Activated CD8-positive, alpha-beta memory T cell treated with anti-CD3 and anti-CD28 coated beads for 4 hours (primary cell): ENCODE results near the gene CRYBA1.
"Not testable (repeated sequence)": the region's sequence is repeated elsewhere in the genome, so short reads cannot be mapped to it uniquely, and the experiment has no call there.

Experiments
- DNase-seq, 2 donors: peaks; one replicate each; pipeline ENCODE4 v3.0.0-alpha.2; 2020; ENCODE audit warnings: low read depth in 2 of 2

Gene CRYBA1

DNA sequence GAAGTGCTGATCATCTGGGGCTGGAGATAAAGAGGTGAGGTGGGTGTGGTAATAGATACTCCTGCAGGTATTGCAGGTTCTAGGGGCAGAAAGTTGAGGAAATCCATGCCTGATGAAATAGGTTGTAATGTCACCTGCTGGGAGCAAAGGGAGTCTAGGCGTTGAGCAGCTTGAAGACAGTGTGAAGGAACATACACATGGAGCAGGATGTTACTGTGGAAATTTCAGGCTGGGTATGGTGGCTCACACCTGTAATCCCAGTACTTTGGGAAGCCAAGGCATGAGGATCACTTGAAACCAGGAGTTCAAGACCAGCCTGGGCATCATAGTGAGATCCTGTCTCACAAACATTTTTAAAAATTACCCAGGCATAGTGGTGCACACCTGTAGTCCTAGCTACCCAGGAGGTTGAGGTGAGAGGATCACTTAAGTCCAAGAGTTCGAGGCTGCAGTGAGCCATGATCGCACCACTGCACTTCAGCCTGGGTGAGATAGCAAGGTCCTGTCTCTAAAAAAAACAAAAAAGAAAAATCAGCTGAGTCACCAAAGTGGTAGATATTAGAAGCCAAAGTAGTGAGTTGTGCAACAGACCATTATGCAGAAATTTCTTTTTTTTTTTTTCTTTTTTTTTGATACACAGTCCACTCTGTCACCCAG lies 9.1 kb upstream of the CRYBA1 start:
- DNase-seq, result no peak

DNA sequence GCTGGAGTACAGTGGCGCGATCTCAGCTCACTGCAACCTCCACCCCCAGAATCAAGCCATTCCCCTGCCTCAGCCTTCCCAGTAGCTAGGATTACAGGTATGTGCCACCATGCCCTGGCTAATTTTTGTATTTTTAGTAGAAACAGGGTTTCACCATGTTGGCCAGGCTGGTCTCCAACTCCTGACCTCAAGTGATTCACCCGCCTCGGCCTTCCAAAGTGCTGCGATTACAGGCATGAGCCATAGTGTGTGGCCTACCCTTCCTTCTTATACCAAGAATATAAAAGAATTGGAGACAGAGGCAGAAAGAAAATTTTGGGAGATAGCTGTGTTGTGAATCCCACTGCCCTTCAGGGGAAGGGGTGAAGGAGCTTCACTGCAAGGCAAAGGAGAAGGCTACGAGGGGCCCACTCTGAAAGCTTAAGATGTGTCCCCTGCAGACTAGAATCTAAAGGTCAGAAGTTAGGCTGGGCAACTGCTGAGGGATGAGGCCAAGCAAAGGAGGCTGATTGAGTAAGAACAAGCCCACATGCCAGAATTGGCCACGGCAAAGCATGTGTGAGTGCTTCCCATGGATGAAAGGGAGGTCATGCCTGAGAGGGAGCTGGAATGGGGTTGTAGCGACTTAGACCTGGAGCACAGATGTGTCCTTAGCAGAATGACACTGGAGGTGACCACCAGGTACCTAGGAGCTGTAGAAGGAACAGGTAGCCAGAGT lies 8.4 kb upstream of the CRYBA1 start:
- no peak for DNase-seq

DNA sequence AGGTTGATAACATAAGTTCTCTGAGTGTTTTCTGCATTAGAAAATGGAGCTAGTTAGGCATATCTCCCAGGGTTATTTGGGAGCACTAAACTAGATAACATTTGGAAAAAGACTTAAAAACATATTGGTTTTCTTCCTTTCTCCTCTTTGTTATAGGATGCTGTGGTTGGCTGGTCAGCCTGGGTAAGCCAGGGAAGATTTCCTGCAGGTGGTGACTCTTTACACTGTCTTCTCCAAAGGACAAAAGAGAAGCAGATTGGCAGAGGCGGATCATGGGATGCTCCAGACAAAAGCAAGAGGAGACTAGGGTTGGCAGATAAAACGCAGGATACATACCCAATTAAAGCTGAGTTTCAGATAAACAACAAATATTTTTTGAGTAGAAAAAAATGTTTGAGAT lies 6.2 kb upstream of the CRYBA1 start:
- DNase-seq, result no peak

DNA sequence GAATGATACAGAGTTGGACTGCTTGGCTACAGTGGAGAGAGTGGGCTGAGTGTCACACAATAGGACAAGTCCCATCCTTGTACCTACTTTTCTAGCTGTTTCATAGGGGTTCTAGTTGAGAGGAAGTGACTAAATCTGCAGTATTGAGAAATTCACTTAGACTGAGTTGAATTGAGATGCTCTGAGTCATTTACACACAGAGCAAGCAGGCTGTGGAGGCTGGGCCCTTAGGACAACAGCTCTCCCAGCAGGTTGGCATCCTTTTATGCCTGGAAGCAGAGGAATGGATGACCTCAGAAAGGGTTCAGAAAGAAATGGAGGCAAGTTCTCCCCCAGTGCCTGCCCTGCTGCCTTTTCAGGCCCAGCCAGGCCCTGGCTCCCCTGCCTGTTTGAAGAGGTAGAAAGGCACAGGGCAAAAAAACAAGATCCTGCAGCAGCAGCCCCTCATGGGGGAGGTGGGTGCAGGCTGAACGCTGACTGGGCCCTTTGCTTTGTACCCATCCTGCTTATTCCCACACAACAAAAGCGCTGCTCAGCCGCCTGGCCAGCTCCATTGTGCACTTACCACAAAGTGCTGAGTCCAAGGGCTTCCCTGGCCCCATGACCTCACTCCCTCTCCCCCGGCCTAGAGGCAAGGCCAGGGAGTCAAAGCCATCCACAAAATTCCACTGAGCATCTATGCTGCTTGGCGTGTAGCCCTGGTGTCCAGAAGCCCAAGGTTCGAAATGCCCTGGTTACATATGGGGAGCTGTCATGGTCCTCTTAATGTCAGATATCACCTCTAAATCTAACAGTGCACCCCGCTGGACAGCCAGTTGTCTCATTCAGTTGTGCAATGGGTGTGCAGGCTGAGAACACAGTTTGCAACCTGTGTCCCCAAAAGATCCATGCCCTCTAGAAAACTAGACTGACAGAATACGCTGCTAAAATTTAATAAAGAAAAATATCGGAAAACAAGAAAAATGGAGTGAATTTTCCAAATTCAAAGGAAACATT lies 5.4 kb upstream of the CRYBA1 start:
- no peak for DNase-seq

DNA sequence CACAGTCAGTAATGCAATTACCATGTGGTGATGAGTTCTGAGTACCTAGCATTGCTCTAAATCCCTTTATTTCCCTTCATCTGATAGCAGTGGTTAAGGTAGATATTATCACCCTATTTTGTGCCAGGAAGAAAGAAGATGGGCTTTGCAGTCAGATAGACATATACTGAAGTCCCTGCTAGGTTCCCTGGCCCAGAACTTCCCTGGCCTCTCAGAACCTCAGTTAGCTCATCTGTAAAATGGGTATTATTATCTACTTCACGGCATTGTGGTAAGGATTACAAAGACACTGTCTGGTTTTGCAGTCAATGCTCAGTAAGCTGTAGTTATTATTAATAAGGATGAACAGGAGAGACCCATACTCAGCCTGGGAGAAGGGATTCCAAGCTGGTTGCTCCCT lies 4.6 kb upstream of the CRYBA1 start:
- DNase-seq, result no peak

DNA sequence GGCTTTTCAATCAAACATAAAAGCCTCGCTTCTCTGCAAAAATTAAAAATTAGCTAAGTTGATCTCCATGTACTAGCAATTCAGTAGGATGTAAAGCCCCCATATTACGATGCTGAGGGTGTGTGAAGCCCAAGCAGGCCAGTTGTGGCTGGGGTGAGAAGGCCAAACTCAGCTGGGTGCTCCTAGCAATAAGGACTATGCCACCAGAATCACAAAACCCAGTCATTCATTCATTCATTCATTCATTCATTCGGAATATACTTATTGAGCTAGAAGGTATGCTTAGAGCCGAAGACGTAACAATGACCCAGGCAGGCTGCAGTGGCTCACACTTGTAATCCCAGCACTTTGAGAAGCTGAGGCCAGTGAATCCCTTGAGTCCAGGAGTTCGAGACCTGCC lies 3.9 kb upstream of the CRYBA1 start:
- no peak for DNase-seq

DNA sequence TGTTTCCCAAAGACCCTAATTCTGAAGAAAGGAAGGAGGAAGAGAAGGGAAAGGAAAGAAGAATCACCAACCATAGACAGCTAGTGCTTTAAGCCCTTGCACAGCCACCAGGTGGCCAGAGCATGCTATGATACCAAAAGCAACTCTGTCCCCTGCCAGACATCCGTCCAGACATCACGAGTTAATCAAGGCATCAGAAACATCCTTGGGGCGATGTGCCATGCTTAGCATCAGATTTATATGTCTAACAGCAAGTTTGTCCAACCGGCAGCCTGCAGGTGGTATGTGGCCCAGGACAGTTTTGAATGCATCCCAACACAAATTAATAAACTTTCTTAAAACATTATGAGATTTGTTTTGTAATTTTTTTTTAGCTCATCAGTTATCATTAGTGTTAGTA lies 2.9 kb upstream of the CRYBA1 start:
- no peak for DNase-seq

DNA sequence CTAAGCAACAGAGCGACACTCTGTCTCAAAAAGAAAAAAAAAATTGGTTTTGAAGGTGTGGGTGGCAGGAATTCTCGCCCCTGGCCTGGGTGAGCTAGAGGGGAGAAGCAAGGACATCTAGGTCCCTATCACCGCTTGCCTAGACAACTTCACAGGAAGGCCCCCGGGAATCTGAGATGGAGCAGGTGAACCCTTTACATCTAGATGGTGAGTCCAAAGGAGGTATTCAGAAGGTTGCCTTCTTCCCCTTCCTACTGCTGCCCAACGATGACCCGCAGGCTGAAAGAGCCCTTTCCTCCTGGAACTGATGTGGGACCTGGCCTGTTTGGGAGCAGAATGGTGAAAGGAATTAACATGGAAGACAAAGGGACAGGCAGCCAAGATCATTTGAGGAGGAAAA lies 1.3 kb upstream of the CRYBA1 start:
- no peak for DNase-seq

DNA sequence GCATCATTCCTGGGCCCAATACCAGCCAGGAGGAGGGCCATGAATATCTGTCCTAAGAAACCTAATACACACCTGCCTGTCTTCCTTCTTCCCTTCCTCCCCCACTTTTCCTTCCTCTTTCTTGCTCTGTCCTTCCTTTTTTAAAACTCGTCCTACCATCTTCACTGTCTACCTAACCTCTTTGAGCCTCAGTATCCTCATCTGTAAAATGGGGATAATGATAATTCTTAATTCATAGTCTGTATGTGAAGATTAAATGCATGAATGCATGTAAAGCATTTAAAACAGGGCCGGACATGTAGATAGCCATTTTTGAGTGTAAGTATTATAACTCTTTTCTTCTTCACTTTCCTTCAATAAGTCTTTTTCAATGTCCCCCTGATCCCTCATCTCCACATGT lies 560 bp downstream of the CRYBA1 start:
- DNase-seq, result no peak

DNA sequence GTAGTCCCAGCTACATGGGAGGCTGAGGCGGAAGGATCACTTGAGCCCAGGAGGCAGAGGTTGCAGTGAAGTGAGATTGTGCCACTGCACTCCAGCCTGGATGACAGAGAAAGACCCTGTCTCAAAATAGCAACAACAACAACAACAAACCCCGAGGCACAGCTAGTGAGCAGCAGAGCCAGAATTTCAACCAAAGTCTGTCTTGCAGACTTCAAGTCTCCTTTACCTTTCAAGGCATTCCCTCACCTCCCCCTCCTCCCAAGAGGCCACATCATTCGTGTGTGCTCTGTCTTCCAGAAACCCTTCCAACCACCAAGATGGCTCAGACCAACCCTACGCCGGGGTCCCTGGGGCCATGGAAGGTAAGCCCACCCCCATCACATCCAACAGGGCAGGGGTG lies 2.2 kb downstream of the CRYBA1 start:
- DNase-seq, result no peak

DNA sequence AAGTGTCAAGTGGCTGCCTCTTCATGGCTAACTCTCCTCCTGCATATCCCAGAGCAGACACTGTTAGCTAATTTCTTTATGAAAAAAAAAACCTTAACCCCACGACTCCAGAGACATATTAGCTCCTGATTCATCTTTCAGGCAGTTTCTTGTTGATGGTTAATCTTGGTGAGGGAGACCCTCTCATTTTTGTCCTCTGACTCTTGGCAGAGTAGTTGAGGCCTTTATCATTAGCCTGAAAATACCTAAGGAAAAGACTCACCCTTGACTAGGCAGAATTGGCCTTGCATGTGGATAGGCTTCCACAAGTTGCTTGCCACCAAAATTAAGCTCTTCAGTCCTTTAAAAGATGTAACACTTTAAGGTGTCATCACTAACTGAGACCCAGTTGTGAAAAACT lies 4.0 kb downstream of the CRYBA1 start:
- no peak for DNase-seq

DNA sequence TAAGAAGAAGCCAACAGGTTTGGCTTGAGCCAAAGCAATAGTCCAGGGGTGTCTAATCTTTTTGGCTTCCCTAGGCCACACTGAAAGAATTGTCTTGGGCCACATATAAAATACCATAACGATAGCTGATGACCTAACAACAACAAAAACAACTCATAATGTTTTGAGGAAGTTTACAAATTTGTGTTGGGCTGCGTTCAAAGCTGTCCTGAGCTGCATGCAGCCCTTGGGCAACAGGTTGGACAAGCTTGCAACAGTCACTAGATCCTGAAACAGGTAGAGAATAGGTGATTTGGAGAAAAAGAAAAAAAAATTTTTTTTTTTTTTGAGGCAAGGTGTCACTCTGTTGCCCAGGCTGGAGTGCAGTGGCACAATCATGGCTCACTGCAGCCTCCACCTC lies 4.5 kb downstream of the CRYBA1 start:
- DNase-seq, result no peak

DNA sequence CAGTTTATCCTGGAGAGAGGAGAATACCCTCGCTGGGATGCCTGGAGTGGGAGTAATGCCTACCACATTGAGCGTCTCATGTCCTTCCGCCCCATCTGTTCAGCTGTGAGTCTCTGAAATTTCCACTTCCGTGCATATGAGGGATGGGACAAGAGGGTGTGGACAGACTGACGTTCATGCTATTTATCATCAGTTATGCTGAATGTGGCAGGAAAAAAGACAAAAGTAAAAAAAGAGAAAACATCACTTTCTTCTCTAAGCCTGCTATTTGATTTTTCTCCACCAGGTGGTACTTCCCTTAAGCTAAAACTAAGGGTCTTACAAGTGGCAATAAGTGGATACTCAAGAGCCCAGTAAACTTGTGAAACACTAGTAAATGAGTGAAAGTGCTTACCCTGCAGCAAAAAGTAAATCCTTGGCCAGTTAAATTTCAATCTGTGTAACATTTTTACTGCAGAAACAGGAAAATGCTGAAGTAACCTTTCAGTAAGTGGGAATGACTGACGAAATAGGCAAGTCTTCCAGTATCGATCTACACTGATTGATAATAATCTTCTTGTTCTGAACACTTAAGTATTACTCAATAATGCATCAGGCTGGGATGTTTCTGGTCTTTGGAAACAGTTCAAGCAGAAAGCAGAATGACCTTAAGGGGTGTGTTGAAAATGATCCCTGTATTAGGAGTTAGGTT lies 5.6 kb downstream of the CRYBA1 start:
- DNase-seq, result no peak

DNA sequence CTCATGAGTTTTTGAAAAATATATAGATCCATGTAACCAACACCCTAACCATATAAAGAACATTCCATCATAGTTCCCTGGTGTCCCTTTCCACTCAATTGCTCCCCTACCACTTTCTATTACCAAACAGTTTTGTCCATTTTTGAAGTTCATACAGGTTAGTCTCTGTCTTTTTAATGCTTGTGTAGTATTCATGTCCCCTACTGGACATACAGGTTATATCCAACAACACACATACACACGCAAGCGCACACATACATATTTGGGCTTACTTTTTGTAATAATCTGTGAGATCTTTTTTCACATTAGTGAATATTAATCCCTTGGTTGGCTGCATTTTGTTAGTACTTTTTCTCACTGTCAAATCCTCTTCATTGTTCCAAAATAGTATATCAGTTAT lies 6.4 kb downstream of the CRYBA1 start:
- DNase-seq, result no peak

DNA sequence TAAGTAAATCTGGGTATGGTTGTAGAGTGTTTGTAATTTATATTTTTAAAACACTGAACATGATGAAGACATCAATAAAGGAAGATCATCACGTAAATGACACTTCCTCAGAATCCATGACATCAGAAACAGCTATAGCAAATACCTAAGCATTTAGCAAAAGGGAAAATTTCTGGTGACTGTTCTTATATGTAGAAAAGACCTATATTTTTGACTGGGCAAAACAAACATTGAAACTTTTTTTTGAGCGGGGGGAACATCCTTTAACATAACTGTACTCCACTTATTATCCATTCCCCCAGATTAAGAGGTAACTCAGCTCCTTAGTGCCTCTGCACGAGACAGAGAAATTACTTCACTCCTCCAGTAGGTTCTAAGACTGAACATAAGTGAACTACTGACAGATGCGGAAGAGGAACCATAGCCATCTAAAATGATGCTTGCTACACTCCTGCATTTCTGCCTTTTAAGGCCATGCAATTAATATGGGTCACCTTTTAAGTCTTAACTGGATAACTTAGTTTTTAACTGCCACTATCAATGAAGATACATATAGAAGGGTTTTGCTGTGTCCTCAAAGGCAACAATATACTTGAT lies 9.4 kb downstream of the CRYBA1 start:
- DNase-seq, result no peak

DNA sequence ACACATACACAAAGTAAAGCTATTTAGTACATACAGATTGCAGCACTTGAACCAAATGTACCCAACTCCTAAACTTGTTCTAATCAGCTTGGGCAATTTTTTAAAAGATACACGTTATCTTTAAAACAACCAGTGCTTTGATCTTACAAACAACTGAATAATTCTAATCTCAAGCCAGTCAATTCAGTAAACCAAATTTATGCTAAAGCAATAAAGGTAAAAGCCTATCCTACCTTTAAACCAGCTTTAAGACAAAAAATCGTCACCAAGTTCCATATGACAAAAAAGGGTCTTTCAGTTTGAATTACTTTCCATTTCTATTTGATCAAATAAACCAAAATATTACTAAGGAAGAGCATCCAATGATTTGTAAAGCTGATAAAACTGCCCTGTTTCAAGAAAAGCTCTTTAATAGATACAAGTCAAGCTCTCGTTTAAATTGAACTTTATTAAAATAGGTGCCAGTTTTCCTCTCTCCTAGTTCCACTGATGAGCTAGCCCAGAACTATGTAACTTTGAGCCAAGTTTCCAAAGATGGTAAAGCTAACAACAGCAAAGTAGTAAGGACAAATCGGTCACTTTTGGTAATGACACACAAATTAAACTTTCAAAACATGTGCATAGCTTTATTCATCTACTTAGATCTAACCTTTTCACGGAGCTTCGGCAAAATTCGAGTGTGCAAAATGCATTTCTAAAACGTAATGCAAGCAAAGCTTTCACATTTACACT lies 10.2 kb downstream of the CRYBA1 start:
- no peak for DNase-seq

DNA sequence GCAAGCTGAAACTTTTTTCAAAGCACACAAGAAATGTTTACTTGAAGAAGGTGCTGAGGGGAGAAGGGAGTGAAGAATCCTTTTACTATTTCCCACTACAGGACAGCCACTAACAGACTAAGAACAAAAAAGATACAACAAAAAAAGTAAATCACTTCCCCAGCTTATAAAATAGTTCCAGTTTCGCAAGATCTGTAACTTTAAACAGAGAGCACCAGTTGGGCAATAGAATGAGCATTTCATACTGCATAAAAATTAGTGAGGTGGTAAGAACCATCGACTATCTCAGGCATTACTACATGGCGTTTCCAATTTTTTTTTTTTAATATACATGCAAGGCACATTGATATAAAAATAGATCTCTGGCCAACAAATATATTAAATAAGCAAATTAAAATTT lies 11.1 kb downstream of the CRYBA1 start:
- no peak for DNase-seq

DNA sequence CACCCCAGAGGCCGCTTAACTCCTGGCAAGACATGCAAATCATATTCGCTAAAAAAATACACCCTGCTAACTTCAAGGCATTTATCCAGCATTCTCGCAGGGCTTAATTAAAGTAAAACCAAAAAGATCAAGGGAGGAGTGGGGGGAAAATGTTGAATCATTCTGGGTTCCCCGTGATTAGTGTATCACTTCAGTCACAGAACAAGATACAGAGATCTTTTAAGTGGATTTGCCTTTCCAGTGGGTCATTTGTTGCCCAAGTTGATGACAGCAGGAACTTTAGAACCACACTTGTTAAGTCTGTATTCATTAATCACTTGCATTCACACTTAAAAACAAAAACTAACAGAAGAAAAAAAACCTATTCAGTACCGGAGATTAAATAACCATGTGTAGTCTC lies 17.3 kb downstream of the CRYBA1 start:
- DNase-seq, result no peak

DNA sequence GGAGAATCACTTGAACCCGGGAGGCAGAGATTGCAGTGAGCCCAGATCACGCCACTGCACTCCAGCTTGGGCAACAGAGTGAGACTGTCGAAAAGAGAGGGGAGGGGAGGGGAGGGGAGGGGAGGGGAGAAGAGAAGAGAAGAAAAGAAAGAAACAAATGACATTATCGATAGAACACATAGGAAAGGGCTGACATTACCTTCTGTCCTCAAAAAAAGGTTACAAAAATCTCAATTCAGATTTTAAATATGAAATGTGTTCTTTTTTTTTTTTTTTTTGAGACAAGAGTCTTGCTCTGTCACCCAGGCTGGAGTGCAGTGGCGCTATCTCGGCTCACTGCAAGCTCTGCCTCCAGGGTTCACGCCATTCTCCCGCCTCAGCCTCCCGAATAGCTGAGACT lies 25.3 kb downstream of the CRYBA1 start:
- DNase-seq, result not testable (repeated sequence)

DNA sequence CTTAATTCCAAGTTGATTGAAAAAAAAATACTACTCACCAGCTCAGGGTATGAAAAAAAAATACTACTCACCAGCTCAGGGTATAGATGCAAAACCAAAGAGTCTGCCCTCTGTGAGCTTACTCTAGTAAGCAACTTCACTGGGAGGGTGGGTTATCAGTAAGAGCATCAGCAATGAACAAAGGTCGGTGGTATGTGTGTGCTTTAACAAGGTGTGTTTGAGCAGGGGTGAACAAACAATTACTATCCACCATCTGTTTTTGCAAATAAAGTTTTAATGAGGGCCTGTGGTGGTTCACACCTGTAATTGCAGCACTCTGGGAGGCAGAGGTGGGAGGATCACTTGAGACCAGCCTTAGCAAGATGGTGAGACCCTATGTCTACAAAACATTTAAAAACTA lies 27.3 kb downstream of the CRYBA1 start:
- DNase-seq, result no peak

DNA sequence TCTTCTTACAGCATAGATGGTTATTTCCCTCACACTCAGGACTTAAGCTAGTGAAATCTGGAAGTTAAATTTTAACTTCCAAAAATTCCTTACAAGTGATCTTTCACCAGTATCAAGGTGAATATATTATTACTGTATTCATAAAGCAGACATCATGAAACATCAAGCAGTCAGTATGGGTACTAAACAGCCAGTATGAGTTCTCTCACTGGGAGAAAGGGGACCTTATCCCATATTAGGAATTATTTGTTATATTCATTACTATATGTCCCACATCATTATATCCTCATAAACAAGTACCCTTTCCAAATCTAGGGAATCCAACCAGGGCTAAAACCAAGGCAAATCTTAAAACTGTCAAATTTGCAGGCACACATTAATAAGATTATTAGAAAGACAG lies 32.0 kb downstream of the CRYBA1 start:
- DNase-seq, result no peak
